ENCODE results near the gene PTPRD.

GRCh38 chr9:8799206-8799605 lies 1813.6 kb downstream of the PTPRD start:
- TF ChIP-seq, protein P1, sequence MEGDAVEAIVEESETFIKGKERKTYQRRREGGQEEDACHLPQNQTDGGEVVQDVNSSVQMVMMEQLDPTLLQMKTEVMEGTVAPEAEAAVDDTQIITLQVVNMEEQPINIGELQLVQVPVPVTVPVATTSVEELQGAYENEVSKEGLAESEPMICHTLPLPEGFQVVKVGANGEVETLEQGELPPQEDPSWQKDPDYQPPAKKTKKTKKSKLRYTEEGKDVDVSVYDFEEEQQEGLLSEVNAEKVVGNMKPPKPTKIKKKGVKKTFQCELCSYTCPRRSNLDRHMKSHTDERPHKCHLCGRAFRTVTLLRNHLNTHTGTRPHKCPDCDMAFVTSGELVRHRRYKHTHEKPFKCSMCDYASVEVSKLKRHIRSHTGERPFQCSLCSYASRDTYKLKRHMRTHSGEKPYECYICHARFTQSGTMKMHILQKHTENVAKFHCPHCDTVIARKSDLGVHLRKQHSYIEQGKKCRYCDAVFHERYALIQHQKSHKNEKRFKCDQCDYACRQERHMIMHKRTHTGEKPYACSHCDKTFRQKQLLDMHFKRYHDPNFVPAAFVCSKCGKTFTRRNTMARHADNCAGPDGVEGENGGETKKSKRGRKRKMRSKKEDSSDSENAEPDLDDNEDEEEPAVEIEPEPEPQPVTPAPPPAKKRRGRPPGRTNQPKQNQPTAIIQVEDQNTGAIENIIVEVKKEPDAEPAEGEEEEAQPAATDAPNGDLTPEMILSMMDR (IDR thresholded peaks at IDR 0.05 in 4 of 5, conservative IDR thresholded peaks at IDR 0.05 in 1 of 5), result no peak
- TF ChIP-seq POLR2A (IDR thresholded peaks at IDR 0.05), result no peak
